ENCODE measurements around the gene RBM44.

- TF ChIP-seq POLR2A (IDR thresholded peaks at IDR 0.05) (no peak), CTCF (IDR thresholded peaks at IDR 0.05 in 8 of 11, conservative IDR thresholded peaks at IDR 0.05 in 3 of 11) (no peak)
Measured at GRCh38 chr2:237854295-237854694, 55.7 kb downstream of the RBM44 start.

Data from spleen (tissue), 7 donors.